WTC11 (cell line): Measurements from ENCODE around the gene PEX26. TPM values are rescaled to one million over a fixed set of nuclear protein-coding genes. Genes with fewer than 3 reads are reported as not detected.
"Not testable (repeated sequence)": the region's sequence is repeated elsewhere in the genome, so short reads cannot be mapped to it uniquely, and the experiment has no call there.

Experiments used
- ATAC-seq: fragments of 200-7000 bp; cut with Tn5 transposase; 2 replicates; pipeline ENCODE4 v1.10.0; 2021; ENCODE audit warnings: mild to moderate bottlenecking, moderate library complexity
- CTCF ChIA-PET: fragments of 300-600 bp; sonication (Branson Sonifier 250); formaldehyde crosslinking; loops from one replicate; lab custom pipeline; 2021; ENCODE audit warnings: antibody characterized with exemption; lab: Charles Lee
- POLR2A ChIA-PET: fragments of 350-600 bp; sonication (Branson Sonifier 250); formaldehyde crosslinking; loops from one replicate; lab custom pipeline; 2021; ENCODE audit warnings: antibody characterized with exemption; lab: Charles Lee
- DNase-seq: peaks from one replicate; pipeline ENCODE4 v3.0.0; 2021; ENCODE audit warnings: low spot score
- H3K27ac Mint-ChIP-seq: 2 replicates; pipeline ENCODE4 v1.8.0; 2021; ENCODE audit warnings: mixed read lengths
- H3K27me3 Mint-ChIP-seq: 2 replicates; pipeline ENCODE4 v1.8.0; 2021; ENCODE audit warnings: low read depth, mild to moderate bottlenecking, moderate library complexity, mixed read lengths
- H3K36me3 Mint-ChIP-seq: 2 replicates; pipeline ENCODE4 v1.8.0; 2021; ENCODE audit warnings: mixed read lengths
- H3K4me1 Mint-ChIP-seq: 2 replicates; pipeline ENCODE4 v1.8.0; 2022; ENCODE audit warnings: mixed read lengths
- H3K4me3 Mint-ChIP-seq: 2 replicates; pipeline ENCODE4 v1.8.0; 2021; ENCODE audit warnings: mild to moderate bottlenecking, moderate library complexity, mixed read lengths
- H3K9me3 Mint-ChIP-seq: 2 replicates; pipeline ENCODE4 v1.8.0; 2021; ENCODE audit warnings: mixed read lengths
- EMX1 ChIP-seq: fragments of 250-450 bp; sonication (Bioruptor Pico); IDR thresholded peaks from 2 replicates; pipeline ENCODE4 v1.8.0; 2021; ENCODE audit warnings: mild to moderate bottlenecking
- ETV6 ChIP-seq: sonication (generic); formaldehyde crosslinking; IDR thresholded peaks from 2 replicates; pipeline ENCODE4 v1.8.1; 2022; ENCODE audit warnings: mild to moderate bottlenecking, missing genetic modification reagents
- GABPB1 ChIP-seq: sonication (generic); formaldehyde crosslinking; IDR thresholded peaks from 2 replicates; pipeline ENCODE4 v1.8.1; 2023; ENCODE audit warnings: mild to moderate bottlenecking, missing genetic modification reagents
- IRF2 ChIP-seq: sonication (generic); formaldehyde crosslinking; IDR thresholded peaks from 2 replicates; pipeline ENCODE4 v1.8.0; 2022; ENCODE audit warnings: low read depth, missing genetic modification reagents, borderline replicate concordance
- JAZF1 ChIP-seq: fragments of 250-450 bp; sonication (Bioruptor Pico); IDR thresholded peaks from 2 replicates; pipeline ENCODE4 v1.9.0; 2021; ENCODE audit warnings: moderate library complexity, mild to moderate bottlenecking, inconsistent platforms
- MLX ChIP-seq: sonication (generic); formaldehyde crosslinking; IDR thresholded peaks from 2 replicates; pipeline ENCODE4 v1.8.1; 2023; ENCODE audit warnings: mild to moderate bottlenecking, missing genetic modification reagents, moderate library complexity
- MYBL2 ChIP-seq: sonication (generic); formaldehyde crosslinking; IDR thresholded peaks from 2 replicates; pipeline ENCODE4 v1.8.1; 2023; ENCODE audit warnings: mild to moderate bottlenecking, moderate library complexity, missing genetic modification reagents
- NR1H2 ChIP-seq: sonication (generic); formaldehyde crosslinking; IDR thresholded peaks from 2 replicates; pipeline ENCODE4 v1.9.0; 2021; ENCODE audit warnings: mild to moderate bottlenecking, moderate library complexity, missing genetic modification reagents
- SOX15 ChIP-seq: fragments of 250-450 bp; sonication (Bioruptor Pico); IDR thresholded peaks from 2 replicates; pipeline ENCODE4 v1.9.0; 2021; ENCODE audit warnings: mild to moderate bottlenecking
- SP1 ChIP-seq: sonication (generic); formaldehyde crosslinking; conservative IDR thresholded peaks from 2 replicates; pipeline ENCODE4 v1.8.1; 2022; ENCODE audit warnings: missing genetic modification reagents
- TCF7 ChIP-seq: sonication (generic); formaldehyde crosslinking; IDR thresholded peaks from 2 replicates; pipeline ENCODE4 v1.8.0; 2022; ENCODE audit warnings: mild to moderate bottlenecking, low read depth, missing genetic modification reagents, moderate library complexity
- ZBTB43 ChIP-seq: sonication (generic); formaldehyde crosslinking; IDR thresholded peaks from 2 replicates; pipeline ENCODE4 v1.8.1; 2023; ENCODE audit warnings: mild to moderate bottlenecking, missing genetic modification reagents
- ZNF138 ChIP-seq: sonication (generic); formaldehyde crosslinking; conservative IDR thresholded peaks from 2 replicates; pipeline ENCODE4 v1.8.1; 2022; ENCODE audit warnings: mild to moderate bottlenecking, moderate library complexity, missing genetic modification reagents
- total RNA-seq: library from RNA; stranded (reverse); gene quantifications from 3 replicates; pipeline ENCODE4 v1.2.3, GENCODE V29; 2021
- TF ChIP-seq, protein P1 (sequence below): fragments of 250-450 bp; sonication (Bioruptor Pico); IDR thresholded peaks from 2 replicates; pipeline ENCODE4 v1.9.0; 2021; ENCODE audit warnings: mild to moderate bottlenecking
- TF ChIP-seq, protein P2 (sequence below): sonication (generic); formaldehyde crosslinking; IDR thresholded peaks from 2 replicates; pipeline ENCODE4 v1.8.0; 2022; ENCODE audit warnings: mild to moderate bottlenecking, missing genetic modification reagents
- TF ChIP-seq, protein P3 (sequence below): sonication (generic); formaldehyde crosslinking; IDR thresholded peaks from 2 replicates; pipeline ENCODE4 v1.8.0; 2022; ENCODE audit warnings: mild to moderate bottlenecking, missing genetic modification reagents

The PEX26 gene
- total RNA-seq, 1 experiment from 2014 or later: 52.3 TPM

GRCh38 chr22:18033204-18033998 is 44.4 kb upstream of the PEX26 start:
- CTCF ChIA-PET: interaction anchor here (1.0 to 1.6 kb wide), 4 partner anchors 32 to 291 kb away, joined by 3 to 5 read pairs (median 4); no protein-coding TSS in a partner anchor
- ATAC-seq (no peak), DNase-seq (no peak)
- H3K27me3 Mint-ChIP-seq: peaks cover 3% of the 10 kb centered on the region; the same call in 1 of the 2 replicates
- TF ChIP-seq, protein P1, sequence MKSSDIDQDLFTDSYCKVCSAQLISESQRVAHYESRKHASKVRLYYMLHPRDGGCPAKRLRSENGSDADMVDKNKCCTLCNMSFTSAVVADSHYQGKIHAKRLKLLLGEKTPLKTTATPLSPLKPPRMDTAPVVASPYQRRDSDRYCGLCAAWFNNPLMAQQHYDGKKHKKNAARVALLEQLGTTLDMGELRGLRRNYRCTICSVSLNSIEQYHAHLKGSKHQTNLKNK (CRISPR knock-in tag): no peak
- TF ChIP-seq IRF2 (CRISPR knock-in tag): no peak
- no peak for TF ChIP-seq ETV6
- TF ChIP-seq, protein P2, sequence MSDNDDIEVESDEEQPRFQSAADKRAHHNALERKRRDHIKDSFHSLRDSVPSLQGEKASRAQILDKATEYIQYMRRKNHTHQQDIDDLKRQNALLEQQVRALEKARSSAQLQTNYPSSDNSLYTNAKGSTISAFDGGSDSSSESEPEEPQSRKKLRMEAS: no peak
- no peak for TF ChIP-seq EMX1 (CRISPR knock-in tag)
- TF ChIP-seq MLX (CRISPR knock-in tag): no peak
- TF ChIP-seq NR1H2 (CRISPR knock-in tag): no peak
- no peak for TF ChIP-seq TCF7 (CRISPR knock-in tag)
- TF ChIP-seq ZNF138 (CRISPR knock-in tag): no peak
- TF ChIP-seq JAZF1 (CRISPR knock-in tag): no peak
- TF ChIP-seq, protein P3, sequence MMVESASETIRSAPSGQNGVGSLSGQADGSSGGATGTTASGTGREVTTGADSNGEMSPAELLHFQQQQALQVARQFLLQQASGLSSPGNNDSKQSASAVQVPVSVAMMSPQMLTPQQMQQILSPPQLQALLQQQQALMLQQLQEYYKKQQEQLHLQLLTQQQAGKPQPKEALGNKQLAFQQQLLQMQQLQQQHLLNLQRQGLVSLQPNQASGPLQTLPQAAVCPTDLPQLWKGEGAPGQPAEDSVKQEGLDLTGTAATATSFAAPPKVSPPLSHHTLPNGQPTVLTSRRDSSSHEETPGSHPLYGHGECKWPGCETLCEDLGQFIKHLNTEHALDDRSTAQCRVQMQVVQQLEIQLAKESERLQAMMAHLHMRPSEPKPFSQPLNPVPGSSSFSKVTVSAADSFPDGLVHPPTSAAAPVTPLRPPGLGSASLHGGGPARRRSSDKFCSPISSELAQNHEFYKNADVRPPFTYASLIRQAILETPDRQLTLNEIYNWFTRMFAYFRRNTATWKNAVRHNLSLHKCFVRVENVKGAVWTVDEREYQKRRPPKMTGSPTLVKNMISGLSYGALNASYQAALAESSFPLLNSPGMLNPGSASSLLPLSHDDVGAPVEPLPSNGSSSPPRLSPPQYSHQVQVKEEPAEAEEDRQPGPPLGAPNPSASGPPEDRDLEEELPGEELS (CRISPR knock-in tag): no peak
- TF ChIP-seq SOX15: no peak
- peaks cover 9% of the 10 kb centered on the region for H3K4me1 Mint-ChIP-seq
- H3K36me3 Mint-ChIP-seq: no peaks in the 10 kb centered on the region
- no peak overlapping the region for H3K4me3 Mint-ChIP-seq
- H3K9me3 Mint-ChIP-seq: no peaks in the 10 kb centered on the region
- POLR2A ChIA-PET: interaction anchor here (0.6 kb wide), 3 partner anchors 18 to 195 kb away, joined by 3 to 5 read pairs (median 3); no protein-coding TSS in a partner anchor
- H3K27ac Mint-ChIP-seq: no peak overlapping the region

- no peak for DNase-seq
- ChIA-PET POLR2A (no interaction called here), CTCF (interaction anchor here (1.0 to 1.1 kb wide), 2 partner anchors 31 to 292 kb away, joined by 4 to 5 read pairs; no protein-coding TSS in a partner anchor)
- TF ChIP-seq MYBL2 (CRISPR knock-in tag) (no peak), ZBTB43 (CRISPR knock-in tag) (no peak), SP1 (CRISPR knock-in tag) (no peak)
- TF ChIP-seq, all 79 proteins: peak for 0
- peaks cover under 1% of the 10 kb centered on the region for H3K9me3 Mint-ChIP-seq
- no peak overlapping the region for H3K27ac Mint-ChIP-seq
- ATAC-seq: no peak
- peaks cover 3% of the 10 kb centered on the region; the same call in 1 of the 2 replicates for H3K27me3 Mint-ChIP-seq
- H3K4me3 Mint-ChIP-seq: no peak overlapping the region
- peaks cover 9% of the 10 kb centered on the region for H3K4me1 Mint-ChIP-seq
- no peaks in the 10 kb centered on the region for H3K36me3 Mint-ChIP-seq
Observed at GRCh38 chr22:18034076-18034475, 43.7 kb upstream of the PEX26 start.

GRCh38 chr22:18035751-18036150 is 42.0 kb upstream of the PEX26 start:
- Mint-ChIP-seq H3K4me3 (no peak overlapping the region), H3K27ac (no peak overlapping the region), H3K9me3 (peaks cover 8% of the 10 kb centered on the region), H3K4me1 (peaks cover 9% of the 10 kb centered on the region), H3K36me3 (no peaks in the 10 kb centered on the region), H3K27me3 (no peaks in the 10 kb centered on the region; the same call in 1 of the 2 replicates)
- DNase-seq: peak; percentile 23
- POLR2A ChIA-PET: no interaction called here
- ATAC-seq: peak; percentile 48; the same call in 1 of the 2 replicates
- TF ChIP-seq TCF7 (CRISPR knock-in tag): no peak
- peak; percentile 91 for TF ChIP-seq GABPB1 (CRISPR knock-in tag)
- CTCF ChIA-PET: no interaction called here

- H3K27ac Mint-ChIP-seq, H3K4me1 Mint-ChIP-seq, H3K36me3 Mint-ChIP-seq, H3K4me3 Mint-ChIP-seq, H3K27me3 Mint-ChIP-seq, POLR2A ChIA-PET, CTCF ChIA-PET, ATAC-seq, DNase-seq: not testable (repeated sequence)
- peaks cover 12% of the 10 kb centered on the region for H3K9me3 Mint-ChIP-seq
Observed at GRCh38 chr22:18040898-18041297, 36.9 kb upstream of the PEX26 start.
